K562 (cell line): Measurements from ENCODE around the gene SLC4A1. TPM values are rescaled to one million over a fixed set of nuclear protein-coding genes. Genes with fewer than 3 reads are reported as not detected.

Source experiments
- ATF1 ChIP-seq, 2 experiments: fragments of 450-650 bp in 1 of 2; IDR thresholded peaks; 2 replicates each; pipeline ENCODE4 v1.6.1; 2016; ENCODE audit warnings: missing compliant biosample characterization in 1 of 2, missing genetic modification characterization in 1 of 2
- CCNT2 ChIP-seq: IDR thresholded peaks from 2 replicates; pipeline ENCODE4 v1.6.1; 2011; ENCODE audit warnings: borderline replicate concordance, low read depth, mild to moderate bottlenecking, moderate library complexity, mixed read lengths, low read length; ENCODE audit not compliant: insufficient read length; ENCODE audit errors: extremely low read depth
- COPS2 ChIP-seq: fragments of 450-650 bp; conservative IDR thresholded peaks from 2 replicates; pipeline ENCODE4 v1.6.1; 2016; ENCODE audit warnings: mild to moderate bottlenecking, moderate library complexity
- DIDO1 ChIP-seq: fragments of 450-650 bp; IDR thresholded peaks from 2 replicates; pipeline ENCODE4 v1.6.1; 2016; ENCODE audit warnings: low read depth, missing biosample characterization, missing genetic modification characterization
- GTF2F1 ChIP-seq: IDR thresholded peaks from 2 replicates; pipeline ENCODE4 v1.6.1; 2011; ENCODE audit warnings: low read depth, low read length, improper control_type of control experiment
- MAX ChIP-seq: sonication (generic); formaldehyde crosslinking; IDR thresholded peaks from 2 replicates; pipeline ENCODE4 v1.9.0; 2022; ENCODE audit warnings: mild to moderate bottlenecking, missing genetic modification reagents
- MED1 ChIP-seq: sonication (generic); formaldehyde crosslinking; IDR thresholded peaks from 2 replicates; pipeline ENCODE4 v1.8.1; 2023; ENCODE audit warnings: missing genetic modification reagents, borderline replicate concordance
- RB1 ChIP-seq: fragments of 450-650 bp; IDR thresholded peaks from 2 replicates; pipeline ENCODE4 v1.6.1; 2017; ENCODE audit warnings: low read depth, mild to moderate bottlenecking
- SIN3A ChIP-seq, 2 experiments: fragments of 150-350 bp in 1 of 2; IDR thresholded peaks; 2 replicates each; pipeline ENCODE4 v1.6.1; 2011 to 2016; ENCODE audit warnings: borderline replicate concordance in 2 of 2, low read depth in 2 of 2, low read length in 2 of 2, mild to moderate bottlenecking in 2 of 2, moderate library complexity in 2 of 2; ENCODE audit not compliant: control insufficient read depth in 1 of 2
- TAF1 ChIP-seq: IDR thresholded peaks from 2 replicates; pipeline ENCODE4 v1.6.1; 2011; ENCODE audit warnings: mild to moderate bottlenecking, low read length, moderate library complexity; ENCODE audit not compliant: insufficient read depth, control insufficient read depth, severe bottlenecking; ENCODE audit errors: extremely low read depth
- TCF3 ChIP-seq: sonication (generic); formaldehyde crosslinking; IDR thresholded peaks from 2 replicates; pipeline ENCODE4 v1.4.0; 2020; ENCODE audit warnings: mild to moderate bottlenecking, missing genetic modification reagents
- ZBTB7A ChIP-seq: IDR thresholded peaks from 2 replicates; pipeline ENCODE4 v1.6.1; 2011; ENCODE audit warnings: low read depth, mild to moderate bottlenecking, low read length, moderate library complexity, borderline replicate concordance; ENCODE audit not compliant: control insufficient read depth
- ZC3H4 ChIP-seq: sonication (generic); formaldehyde crosslinking; IDR thresholded peaks from 2 replicates; pipeline ENCODE4 v1.9.0; 2021; ENCODE audit warnings: missing genetic modification reagents, borderline replicate concordance
- ZFPM2 ChIP-seq: fragments of 250-450 bp; sonication (Bioruptor Pico); IDR thresholded peaks from 2 replicates; pipeline ENCODE4 v1.5.1; 2022; ENCODE audit warnings: mild to moderate bottlenecking
- ZFX ChIP-seq: sonication (generic); formaldehyde crosslinking; IDR thresholded peaks from 2 replicates; pipeline ENCODE4 v1.8.0; 2022; ENCODE audit warnings: mild to moderate bottlenecking, missing genetic modification reagents, moderate library complexity
- ZNF764 ChIP-seq: fragments of 250-450 bp; sonication (Bioruptor Pico); IDR thresholded peaks from 2 replicates; pipeline ENCODE4 v1.4.0; 2020; ENCODE audit warnings: low read depth, mild to moderate bottlenecking, moderate library complexity
- polyA plus RNA-seq, 8 experiments: library from polyadenylated mRNA; depleted of rRNA in 4 of 8; stranded (reverse) in 5 of 8; unstranded in 3 of 8; fragments of >200 nt; fragmentation: Nextera tagmentation in 2 of 8; fragmentation: Illumina TruSeq in 1 of 8; extraction: Ambion mirVana in 2 of 8; extraction: Trizol in 1 of 8; gene quantifications; 2 replicates each; pipeline versions ENCODE4 v1.2.1 to v1.2.3, GENCODE V29; 2011 to 2014; ENCODE audit warnings: inconsistent platforms in 1 of 8, missing spikeins in 1 of 8
- total RNA-seq, 7 experiments: library from RNA; depleted of rRNA in 6 of 7; stranded (reverse); fragments of >200 nt in 6 of 7; fragmentation: Illumina TruSeq in 2 of 7; extraction: Trizol in 2 of 7; gene quantifications; 2 replicates each; pipeline versions ENCODE4 v1.2.1 to v1.2.3, GENCODE V29; 2011 to 2021; ENCODE audit warnings: low replicate concordance in 1 of 7
- TF ChIP-seq, protein P1 (sequence below): sonication (generic); formaldehyde crosslinking; IDR thresholded peaks from 2 replicates; pipeline ENCODE4 v1.8.0; 2022; ENCODE audit warnings: mild to moderate bottlenecking, missing genetic modification reagents
- TF ChIP-seq, protein P2 (sequence below): fragments of 450-650 bp; IDR thresholded peaks from 2 replicates; pipeline ENCODE4 v1.6.1; 2016; ENCODE audit warnings: missing biosample characterization, missing genetic modification characterization
- TF ChIP-seq, protein P3 (sequence below): fragments of 250-450 bp; sonication (Bioruptor Pico); IDR thresholded peaks from 2 replicates; pipeline ENCODE4 v1.4.0; 2020
- TF ChIP-seq, protein P4 (sequence below): fragments of 450-650 bp; IDR thresholded peaks from 2 replicates; pipeline ENCODE4 v1.6.1; 2017; ENCODE audit warnings: antibody characterized with exemption, mild to moderate bottlenecking

The SLC4A1 gene
- total and polyA plus RNA-seq, 9 of the 15 experiments (the other 6 are each of a cell fraction or from before 2014, with no cell fraction given): 0.14 to 1.00 (median 0.53) TPM

DNA sequence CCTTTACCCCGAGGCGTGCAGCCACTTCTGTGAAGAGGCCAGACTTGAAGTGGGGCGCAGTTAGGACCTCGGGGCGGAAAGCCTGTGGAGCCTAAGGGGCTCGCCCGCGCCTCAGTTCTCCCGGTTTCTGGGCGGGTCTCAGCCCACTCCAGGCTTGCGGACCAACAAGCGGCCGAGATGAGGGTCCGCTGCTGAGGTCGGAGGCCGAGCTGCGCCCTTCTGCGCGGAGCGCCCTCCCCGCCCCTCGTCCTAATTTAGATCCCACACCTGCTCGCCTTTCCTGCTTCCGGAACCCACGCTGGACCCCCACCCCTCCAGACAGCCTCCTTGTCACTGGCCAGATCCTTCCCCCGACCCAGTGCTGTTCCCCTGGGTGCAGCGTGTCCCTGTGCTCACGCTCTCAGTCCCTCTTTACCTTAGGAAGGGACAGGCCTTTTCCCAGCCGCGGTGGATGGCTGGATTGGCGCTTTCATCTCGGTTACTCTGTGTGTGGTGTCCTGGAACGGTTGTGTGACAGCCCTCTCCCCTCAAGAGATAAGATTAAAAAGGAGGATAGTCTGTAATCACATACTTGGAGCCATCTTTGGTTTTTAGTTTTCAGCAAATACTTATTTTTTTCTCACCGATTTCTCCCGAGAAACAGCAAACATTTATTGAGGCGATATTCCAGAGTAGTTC lies 67.3 kb downstream of the SLC4A1 start (continued):
- TF ChIP-seq ZNF764 (CRISPR knock-in tag) (no peak), MED1 (0 out of 2 replicates have a peak, but pooled peaks have one; percentile 63), DIDO1 (tag) (no peak), ATF1 (CRISPR knock-in tag; IDR thresholded peaks at IDR 0.05) (no peak), ATF1 (tag; IDR thresholded peaks at IDR 0.05) (0 out of 2 replicates have a peak, but pooled peaks have one; percentile 33), COPS2 (no peak), GTF2F1 (no peak), CCNT2 (peak; percentile 20), SIN3A (IDR thresholded peaks at IDR 0.05; ENCODE audit: borderline replicate concordance in 2 of 2, control insufficient read depth in 1 of 2, low read depth in 2 of 2, low read length in 2 of 2) (no peak), ZFPM2 (CRISPR knock-in tag) (no peak), ZFX (peak; percentile 75), MAX (0 out of 2 replicates have a peak, but pooled peaks have one; percentile 7), ZC3H4 (CRISPR knock-in tag) (peak; percentile 73; the same call in 1 of the 2 replicates), TAF1 (peak; percentile 49), TCF3 (CRISPR knock-in tag) (no peak), ZBTB7A (peak; percentile 51; the same call in 1 of the 2 replicates), RB1 (no peak)
- TF ChIP-seq, protein P1, sequence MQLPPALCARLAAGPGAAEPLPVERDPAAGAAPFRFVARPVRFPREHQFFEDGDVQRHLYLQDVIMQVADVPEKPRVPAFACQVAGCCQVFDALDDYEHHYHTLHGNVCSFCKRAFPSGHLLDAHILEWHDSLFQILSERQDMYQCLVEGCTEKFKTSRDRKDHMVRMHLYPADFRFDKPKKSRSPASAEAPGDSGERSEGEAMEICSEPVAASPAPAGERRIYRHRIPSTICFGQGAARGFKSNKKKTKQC (CRISPR knock-in tag): 0 out of 2 replicates have a peak, but pooled peaks have one; percentile 22
- TF ChIP-seq, protein P2, sequence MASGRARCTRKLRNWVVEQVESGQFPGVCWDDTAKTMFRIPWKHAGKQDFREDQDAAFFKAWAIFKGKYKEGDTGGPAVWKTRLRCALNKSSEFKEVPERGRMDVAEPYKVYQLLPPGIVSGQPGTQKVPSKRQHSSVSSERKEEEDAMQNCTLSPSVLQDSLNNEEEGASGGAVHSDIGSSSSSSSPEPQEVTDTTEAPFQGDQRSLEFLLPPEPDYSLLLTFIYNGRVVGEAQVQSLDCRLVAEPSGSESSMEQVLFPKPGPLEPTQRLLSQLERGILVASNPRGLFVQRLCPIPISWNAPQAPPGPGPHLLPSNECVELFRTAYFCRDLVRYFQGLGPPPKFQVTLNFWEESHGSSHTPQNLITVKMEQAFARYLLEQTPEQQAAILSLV (tag): no peak
- TF ChIP-seq, protein P3, sequence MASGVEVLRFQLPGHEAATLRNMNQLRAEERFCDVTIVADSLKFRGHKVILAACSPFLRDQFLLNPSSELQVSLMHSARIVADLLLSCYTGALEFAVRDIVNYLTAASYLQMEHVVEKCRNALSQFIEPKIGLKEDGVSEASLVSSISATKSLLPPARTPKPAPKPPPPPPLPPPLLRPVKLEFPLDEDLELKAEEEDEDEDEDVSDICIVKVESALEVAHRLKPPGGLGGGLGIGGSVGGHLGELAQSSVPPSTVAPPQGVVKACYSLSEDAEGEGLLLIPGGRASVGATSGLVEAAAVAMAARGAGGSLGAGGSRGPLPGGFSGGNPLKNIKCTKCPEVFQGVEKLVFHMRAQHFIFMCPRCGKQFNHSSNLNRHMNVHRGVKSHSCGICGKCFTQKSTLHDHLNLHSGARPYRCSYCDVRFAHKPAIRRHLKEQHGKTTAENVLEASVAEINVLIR (CRISPR knock-in tag): no peak
- TF ChIP-seq, protein P4, sequence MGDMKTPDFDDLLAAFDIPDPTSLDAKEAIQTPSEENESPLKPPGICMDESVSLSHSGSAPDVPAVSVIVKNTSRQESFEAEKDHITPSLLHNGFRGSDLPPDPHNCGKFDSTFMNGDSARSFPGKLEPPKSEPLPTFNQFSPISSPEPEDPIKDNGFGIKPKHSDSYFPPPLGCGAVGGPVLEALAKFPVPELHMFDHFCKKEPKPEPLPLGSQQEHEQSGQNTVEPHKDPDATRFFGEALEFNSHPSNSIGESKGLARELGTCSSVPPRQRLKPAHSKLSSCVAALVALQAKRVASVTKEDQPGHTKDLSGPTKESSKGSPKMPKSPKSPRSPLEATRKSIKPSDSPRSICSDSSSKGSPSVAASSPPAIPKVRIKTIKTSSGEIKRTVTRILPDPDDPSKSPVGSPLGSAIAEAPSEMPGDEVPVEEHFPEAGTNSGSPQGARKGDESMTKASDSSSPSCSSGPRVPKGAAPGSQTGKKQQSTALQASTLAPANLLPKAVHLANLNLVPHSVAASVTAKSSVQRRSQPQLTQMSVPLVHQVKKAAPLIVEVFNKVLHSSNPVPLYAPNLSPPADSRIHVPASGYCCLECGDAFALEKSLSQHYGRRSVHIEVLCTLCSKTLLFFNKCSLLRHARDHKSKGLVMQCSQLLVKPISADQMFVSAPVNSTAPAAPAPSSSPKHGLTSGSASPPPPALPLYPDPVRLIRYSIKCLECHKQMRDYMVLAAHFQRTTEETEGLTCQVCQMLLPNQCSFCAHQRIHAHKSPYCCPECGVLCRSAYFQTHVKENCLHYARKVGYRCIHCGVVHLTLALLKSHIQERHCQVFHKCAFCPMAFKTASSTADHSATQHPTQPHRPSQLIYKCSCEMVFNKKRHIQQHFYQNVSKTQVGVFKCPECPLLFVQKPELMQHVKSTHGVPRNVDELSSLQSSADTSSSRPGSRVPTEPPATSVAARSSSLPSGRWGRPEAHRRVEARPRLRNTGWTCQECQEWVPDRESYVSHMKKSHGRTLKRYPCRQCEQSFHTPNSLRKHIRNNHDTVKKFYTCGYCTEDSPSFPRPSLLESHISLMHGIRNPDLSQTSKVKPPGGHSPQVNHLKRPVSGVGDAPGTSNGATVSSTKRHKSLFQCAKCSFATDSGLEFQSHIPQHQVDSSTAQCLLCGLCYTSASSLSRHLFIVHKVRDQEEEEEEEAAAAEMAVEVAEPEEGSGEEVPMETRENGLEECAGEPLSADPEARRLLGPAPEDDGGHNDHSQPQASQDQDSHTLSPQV: peak; percentile 40; the same call in 1 of the 2 replicates
